Activated CD4-positive, alpha-beta T cell treated with anti-CD3 and anti-CD28 coated beads for 36 hours (primary cell): ENCODE measurements around the gene CTNS. TPM values are rescaled to one million over a fixed set of nuclear protein-coding genes. Genes with fewer than 3 reads are reported as not detected.

Experiments used
- ATAC-seq: fragments of 200-7000 bp; cut with Tn5 transposase; one replicate; pipeline ENCODE4 v1.10.0; 2021; ENCODE audit warnings: mild to moderate bottlenecking, moderate library complexity
- CTCF ChIA-PET: fragments of 350-600 bp; sonication (Branson Sonifier 250); formaldehyde crosslinking; loops from one replicate; lab custom pipeline; 2021; ENCODE audit warnings: antibody characterized with exemption; lab: Charles Lee
- POLR2A ChIA-PET: fragments of 350-600 bp; sonication (Branson Sonifier 250); formaldehyde crosslinking; loops from one replicate; lab custom pipeline; 2021; ENCODE audit warnings: antibody characterized with exemption, inconsistent platforms; lab: Charles Lee
- DNase-seq: peaks from one replicate; pipeline ENCODE4 v3.0.0-alpha.2; 2020
- H3K27ac Mint-ChIP-seq: one replicate; pipeline ENCODE4 v1.8.0; 2021; ENCODE audit warnings: mixed read lengths
- H3K27me3 Mint-ChIP-seq: one replicate; pipeline ENCODE4 v1.8.0; 2021; ENCODE audit warnings: mixed read lengths
- H3K36me3 Mint-ChIP-seq: one replicate; pipeline ENCODE4 v1.8.0; 2021; ENCODE audit warnings: low read depth, mixed read lengths
- H3K4me1 Mint-ChIP-seq: one replicate; pipeline ENCODE4 v1.8.0; 2021; ENCODE audit warnings: mixed read lengths
- H3K4me3 Mint-ChIP-seq: one replicate; pipeline ENCODE4 v1.8.0; 2021; ENCODE audit warnings: mild to moderate bottlenecking, moderate library complexity, mixed read lengths
- H3K9me3 Mint-ChIP-seq: one replicate; pipeline ENCODE4 v1.8.0; 2021; ENCODE audit warnings: low read depth, mixed read lengths
- intact Hi-C, 2 experiments: fragments of 100-400 bp; cut with DNase I in 1 of 2; cut with micrococcal nuclease in 1 of 2; formaldehyde crosslinking; loops; one replicate each; pipeline versions ENCODE4 v1.14.2 to v1.15.1; 2022 to 2024; cut with DNase I, micrococcal nuclease
- total RNA-seq, 2 experiments: library from RNA; stranded (reverse); gene quantifications; one replicate each; pipeline ENCODE4 v1.2.3, GENCODE V29; 2021

The CTNS gene
- total RNA-seq, 2 experiments from 2014 or later, result 10.1 to 11.1 TPM

DNA sequence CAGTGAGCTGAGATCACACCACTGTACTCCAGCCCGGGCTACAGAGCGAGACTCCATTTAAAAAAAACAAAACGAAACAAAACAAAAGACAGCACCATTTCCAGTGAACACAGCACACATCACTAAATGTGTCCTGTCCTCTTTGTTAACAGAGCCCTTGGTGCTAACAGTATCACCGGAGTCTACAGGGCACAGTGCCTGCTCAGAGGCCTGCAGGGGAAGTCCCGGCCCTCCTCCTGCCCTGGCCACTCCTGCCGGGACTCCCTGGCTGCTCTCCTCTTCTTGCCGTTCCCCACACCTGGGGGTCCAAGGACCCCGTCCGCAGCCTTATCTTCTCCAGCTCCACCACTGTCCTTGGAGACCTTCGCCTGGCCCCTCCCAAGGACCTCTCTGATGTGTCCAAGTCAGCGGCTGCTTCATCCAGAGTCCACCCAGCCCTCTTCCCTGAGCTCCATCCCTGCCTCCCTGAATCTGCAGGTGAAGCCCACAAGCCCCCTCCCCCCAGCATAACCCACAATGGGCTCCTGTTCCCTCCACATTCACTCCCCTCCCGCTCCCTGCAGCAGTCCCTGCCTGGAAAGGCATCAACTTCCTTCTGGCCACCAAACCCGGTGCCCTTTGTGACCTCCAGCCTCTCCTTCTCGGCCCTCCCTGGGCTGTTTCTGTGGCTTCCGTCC is 35.9 kb upstream of the CTNS start:
- no peaks in the 10 kb centered on the region for H3K36me3 Mint-ChIP-seq
- H3K27ac Mint-ChIP-seq, result no peak overlapping the region

DNA sequence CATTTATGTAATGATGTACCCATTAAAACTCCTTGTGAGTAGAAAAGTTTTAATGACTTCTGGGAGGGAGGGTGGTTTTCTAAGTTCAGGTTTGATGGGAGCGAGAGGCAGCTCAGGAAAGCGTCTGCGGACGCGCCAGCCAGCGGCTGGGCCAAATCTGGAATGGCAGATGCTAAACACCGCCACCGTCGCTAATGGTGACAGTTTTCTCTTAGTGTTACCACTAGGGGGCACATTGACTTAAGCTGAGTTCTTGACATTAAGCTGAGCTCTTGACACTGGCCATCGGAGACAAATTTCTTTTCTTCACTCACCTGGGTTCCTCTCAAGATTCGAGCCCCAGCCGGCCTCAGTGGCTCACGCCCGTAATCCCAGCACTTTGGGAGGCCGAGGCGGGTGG is 34.1 kb upstream of the CTNS start:
- H3K27ac Mint-ChIP-seq, result no peak overlapping the region
- no peak for ATAC-seq
- H3K4me3 Mint-ChIP-seq, result no peak overlapping the region
- H3K4me1 Mint-ChIP-seq, result no peaks in the 10 kb centered on the region
- no peaks in the 10 kb centered on the region for H3K36me3 Mint-ChIP-seq
- ChIA-PET CTCF (interaction anchor here (0.6 to 2.0 kb wide), 13 partner anchors 11 to 555 kb away, joined by 3 to 9 read pairs (median 3); partner anchors contain the start of genes CTNS and SHPK), POLR2A (no interaction called here)
- no peaks in the 10 kb centered on the region for H3K9me3 Mint-ChIP-seq
- no peaks in the 10 kb centered on the region for H3K27me3 Mint-ChIP-seq
- intact Hi-C loops, result loop anchor here (1.0 to 5.0 kb wide), 2 partner anchors 45 kb away; no protein-coding TSS in a partner anchor
- DNase-seq, result peak; percentile 50

More for the DNA sequence above, 35.9 kb upstream of the CTNS start:
- CTCF ChIA-PET, result interaction anchor here (0.9 kb wide), 1 partner anchor 47 kb away, joined by 5 read pairs; no protein-coding TSS in a partner anchor
- Mint-ChIP-seq H3K4me3 (no peak overlapping the region), H3K4me1 (no peaks in the 10 kb centered on the region), H3K27me3 (no peaks in the 10 kb centered on the region), H3K9me3 (no peaks in the 10 kb centered on the region)
- no peak for DNase-seq
- intact Hi-C loops, result loop anchor here in 1 of 2 experiments (5.0 kb wide), 1 partner anchor 47 kb away; no protein-coding TSS in a partner anchor
- no peak for ATAC-seq
- POLR2A ChIA-PET, result no interaction called here

DNA sequence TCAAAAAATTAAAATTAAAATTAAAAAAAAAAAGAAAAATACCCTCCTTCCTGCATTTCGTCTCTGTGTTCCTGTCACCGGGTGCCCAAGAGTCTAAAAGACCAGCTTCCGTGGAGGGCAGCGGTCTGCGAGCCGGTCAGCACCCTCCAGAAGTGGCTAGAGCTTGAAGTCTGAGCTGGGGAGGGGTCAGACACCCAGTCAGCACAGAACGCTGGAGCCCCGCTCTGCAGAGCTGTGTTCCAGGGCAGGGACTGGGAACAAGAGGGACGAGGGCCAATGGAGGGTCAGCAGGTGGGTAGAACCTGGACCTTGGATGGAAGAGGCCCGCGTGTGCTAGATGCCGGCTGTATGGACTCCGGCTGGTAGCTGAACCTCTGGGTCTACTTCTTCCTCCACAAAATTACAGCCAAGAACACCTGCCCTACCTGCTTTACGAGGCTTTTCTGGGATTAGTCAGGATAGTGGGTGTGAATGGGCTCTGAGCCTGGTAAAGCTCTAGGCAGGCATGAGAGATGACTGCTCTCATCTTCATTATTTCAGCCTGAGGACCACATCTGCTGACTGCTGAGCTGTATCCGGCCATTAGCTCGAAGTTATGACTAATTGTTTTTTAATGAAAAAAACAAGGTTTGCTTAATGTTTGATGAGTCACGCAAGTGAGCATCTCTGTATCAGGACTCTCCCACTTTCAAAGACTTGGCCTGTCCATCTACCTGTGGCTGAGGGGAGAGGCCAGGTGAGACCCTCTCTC is 33.3 kb upstream of the CTNS start:
- intact Hi-C loops, result loop anchor here in 1 of 2 experiments (5.0 kb wide), 1 partner anchor 44 kb away; no protein-coding TSS in a partner anchor
- H3K36me3 Mint-ChIP-seq, result peaks cover 2% of the 10 kb centered on the region
- DNase-seq (no peak), ATAC-seq (no peak)
- no peak overlapping the region for H3K4me3 Mint-ChIP-seq
- no peaks in the 10 kb centered on the region for H3K4me1 Mint-ChIP-seq
- H3K27me3 Mint-ChIP-seq, result no peaks in the 10 kb centered on the region
- ChIA-PET POLR2A (interaction anchor here (0.7 kb wide), 1 partner anchor 129 kb away, joined by 3 read pairs; no protein-coding TSS in a partner anchor), CTCF (interaction anchor here (0.6 to 2.0 kb wide), 9 partner anchors 11 to 120 kb away, joined by 3 to 9 read pairs (median 3); partner anchors contain the start of genes CTNS and SHPK)
- no peak overlapping the region for H3K27ac Mint-ChIP-seq
- no peaks in the 10 kb centered on the region for H3K9me3 Mint-ChIP-seq

DNA sequence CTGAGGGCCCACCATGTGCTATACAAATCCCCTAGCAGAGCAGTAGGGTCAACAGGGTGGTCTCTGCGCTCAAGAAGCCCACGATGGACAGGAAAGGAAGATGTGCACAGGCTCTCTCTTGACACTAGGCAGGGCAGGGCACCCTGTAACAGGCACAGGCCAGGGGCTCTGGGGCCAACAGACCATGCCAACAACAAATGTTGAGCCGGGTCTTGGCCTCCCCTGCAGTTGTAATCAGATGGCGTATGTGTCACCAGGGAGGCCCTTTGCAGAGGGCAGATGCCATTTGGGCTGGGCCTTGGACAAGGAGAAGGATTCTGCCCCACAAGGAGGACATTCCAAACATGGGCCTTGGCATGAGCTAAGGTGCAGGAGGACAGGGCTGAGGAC is 32.7 kb upstream of the CTNS start:
- ATAC-seq, result no peak
- Mint-ChIP-seq H3K4me3 (no peak overlapping the region), H3K27me3 (no peaks in the 10 kb centered on the region), H3K27ac (no peak overlapping the region), H3K9me3 (no peaks in the 10 kb centered on the region), H3K36me3 (peaks cover 4% of the 10 kb centered on the region), H3K4me1 (no peaks in the 10 kb centered on the region)
- no peak for DNase-seq
- ChIA-PET CTCF (interaction anchor here (0.7 kb wide), 1 partner anchor 89 kb away, joined by 3 read pairs; no protein-coding TSS in a partner anchor), POLR2A (interaction anchor here (0.7 kb wide), 1 partner anchor 129 kb away, joined by 3 read pairs; no protein-coding TSS in a partner anchor)
- intact Hi-C loops, result loop anchor here in 1 of 2 experiments (5.0 kb wide), 1 partner anchor 43 kb away; no protein-coding TSS in a partner anchor

DNA sequence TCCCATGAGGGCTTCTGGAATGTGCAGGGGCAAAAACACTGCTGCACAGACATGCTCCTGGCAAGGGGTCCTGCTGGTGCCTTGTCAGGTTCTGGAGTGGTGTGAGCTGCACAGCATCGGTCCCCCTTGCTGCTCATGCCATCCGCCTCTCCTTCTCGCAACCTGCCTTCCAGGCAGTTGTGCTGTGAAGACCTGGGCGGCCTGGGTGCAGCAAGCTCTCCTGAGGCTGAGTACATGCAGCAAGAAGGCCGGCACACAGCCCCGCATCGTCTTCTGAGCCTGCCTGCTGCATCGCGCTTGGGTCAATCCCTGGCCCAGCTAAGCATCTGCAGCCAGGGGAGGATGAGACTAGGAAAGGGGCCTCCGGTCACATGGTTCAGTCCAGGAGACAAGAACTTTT is 26.9 kb upstream of the CTNS start:
- H3K4me3 Mint-ChIP-seq, result no peak overlapping the region
- intact Hi-C loops, result no loop called here
- ATAC-seq (no peak), DNase-seq (no peak)
- H3K9me3 Mint-ChIP-seq, result no peaks in the 10 kb centered on the region
- H3K36me3 Mint-ChIP-seq, result peaks cover 10% of the 10 kb centered on the region
- H3K27ac Mint-ChIP-seq, result no peak overlapping the region
- POLR2A ChIA-PET, result interaction anchor here (0.6 kb wide), 1 partner anchor 858 kb away, joined by 3 read pairs; no protein-coding TSS in a partner anchor
- no peaks in the 10 kb centered on the region for H3K4me1 Mint-ChIP-seq
- no peaks in the 10 kb centered on the region for H3K27me3 Mint-ChIP-seq
- CTCF ChIA-PET, result no interaction called here

DNA sequence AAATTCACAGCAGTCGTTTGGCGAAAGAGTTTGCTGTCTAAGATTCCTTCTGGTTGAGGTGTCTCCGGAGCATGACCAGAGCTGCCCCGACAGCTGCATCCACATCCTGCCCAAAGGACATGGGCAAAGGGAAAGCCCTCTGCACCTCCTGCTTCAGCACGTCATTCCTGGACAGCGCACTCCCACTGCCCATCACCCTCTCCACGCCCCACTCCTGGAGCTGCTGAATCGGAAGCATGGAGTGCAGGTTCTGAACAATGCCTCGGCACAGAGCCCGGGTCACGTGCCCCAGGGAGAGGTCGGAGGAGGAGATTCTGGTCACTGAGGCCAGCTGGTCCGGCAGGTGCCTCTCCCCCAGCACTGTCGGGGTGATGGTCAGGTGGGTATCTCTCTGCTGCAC is 26.0 kb upstream of the CTNS start:
- Mint-ChIP-seq H3K27ac (no peak overlapping the region), H3K4me1 (no peaks in the 10 kb centered on the region), H3K27me3 (no peaks in the 10 kb centered on the region), H3K4me3 (no peak overlapping the region), H3K9me3 (no peaks in the 10 kb centered on the region), H3K36me3 (peaks cover 18% of the 10 kb centered on the region)
- ChIA-PET POLR2A (interaction anchor here (0.6 kb wide), 1 partner anchor 859 kb away, joined by 3 read pairs; no protein-coding TSS in a partner anchor), CTCF (no interaction called here)
- intact Hi-C loops, result no loop called here
- no peak for DNase-seq
- no peak for ATAC-seq

DNA sequence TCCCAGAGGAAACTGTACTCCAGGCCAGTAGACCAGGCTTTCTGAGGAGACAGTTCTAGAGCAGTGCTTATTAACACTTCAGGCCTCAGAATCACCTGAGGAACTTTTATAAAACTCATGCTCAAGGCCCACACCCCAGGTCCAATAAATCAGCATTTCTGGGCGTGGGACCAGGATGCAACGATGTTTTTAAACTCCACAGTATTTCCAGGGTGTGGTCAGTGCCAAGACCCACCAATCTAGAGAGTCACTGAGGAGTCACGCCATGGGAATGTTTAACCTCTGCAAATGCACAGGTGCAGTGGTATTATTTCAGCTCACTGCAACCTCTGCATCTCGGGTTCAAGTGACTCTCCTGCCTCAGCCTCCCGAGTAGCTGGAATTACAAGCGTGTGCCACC is 23.4 kb upstream of the CTNS start:
- peaks cover 6% of the 10 kb centered on the region for H3K9me3 Mint-ChIP-seq
- no peak overlapping the region for H3K27ac Mint-ChIP-seq
- DNase-seq, result no peak
- no peaks in the 10 kb centered on the region for H3K27me3 Mint-ChIP-seq
- H3K4me3 Mint-ChIP-seq, result no peak overlapping the region
- POLR2A ChIA-PET, result no interaction called here
- CTCF ChIA-PET, result no interaction called here
- no peak for ATAC-seq
- H3K36me3 Mint-ChIP-seq, result peaks cover 38% of the 10 kb centered on the region
- intact Hi-C loops, result no loop called here
- H3K4me1 Mint-ChIP-seq, result no peaks in the 10 kb centered on the region

DNA sequence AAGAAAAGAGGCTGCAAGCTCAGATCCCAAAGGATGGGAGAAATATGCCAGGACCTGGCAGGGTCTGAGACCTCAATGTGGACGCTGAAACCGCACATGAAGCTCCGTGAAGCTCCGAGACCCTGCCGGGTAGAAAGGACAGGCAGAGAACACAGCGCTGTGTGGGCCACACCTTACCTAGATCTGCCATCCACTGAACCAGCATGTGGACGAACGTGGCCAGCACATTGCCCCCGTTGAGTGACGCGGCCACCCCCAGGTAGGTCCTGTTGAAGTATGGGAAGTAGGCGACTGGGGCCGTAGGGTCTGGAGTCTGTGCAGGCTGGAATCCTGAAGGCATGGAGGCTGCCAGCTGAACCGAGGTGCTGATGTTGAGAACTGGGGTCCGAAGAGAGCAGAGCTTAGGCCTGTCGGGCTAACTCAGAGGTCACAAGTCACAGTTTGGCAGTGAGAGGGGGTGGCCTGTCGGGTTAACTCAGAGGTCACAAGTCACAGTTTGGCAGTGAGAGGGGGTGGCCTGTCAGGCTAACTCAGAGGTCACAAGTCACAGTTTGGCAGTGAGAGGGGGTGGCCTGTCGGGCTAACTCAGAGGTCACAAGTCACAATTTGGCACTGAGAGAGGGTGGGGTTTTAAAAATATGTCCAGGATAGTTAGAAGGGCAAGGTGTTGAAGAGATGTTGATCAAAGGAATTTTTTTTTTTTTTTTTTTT is 21.2 kb upstream of the CTNS start:
- ATAC-seq, result no peak
- no peak overlapping the region for H3K4me3 Mint-ChIP-seq
- POLR2A ChIA-PET, result no interaction called here
- H3K9me3 Mint-ChIP-seq, result peaks cover 6% of the 10 kb centered on the region
- DNase-seq, result no peak
- no peak overlapping the region for H3K27ac Mint-ChIP-seq
- peaks cover 49% of the 10 kb centered on the region for H3K36me3 Mint-ChIP-seq
- no peaks in the 10 kb centered on the region for H3K27me3 Mint-ChIP-seq
- CTCF ChIA-PET, result no interaction called here
- intact Hi-C loops, result no loop called here
- H3K4me1 Mint-ChIP-seq, result no peaks in the 10 kb centered on the region

DNA sequence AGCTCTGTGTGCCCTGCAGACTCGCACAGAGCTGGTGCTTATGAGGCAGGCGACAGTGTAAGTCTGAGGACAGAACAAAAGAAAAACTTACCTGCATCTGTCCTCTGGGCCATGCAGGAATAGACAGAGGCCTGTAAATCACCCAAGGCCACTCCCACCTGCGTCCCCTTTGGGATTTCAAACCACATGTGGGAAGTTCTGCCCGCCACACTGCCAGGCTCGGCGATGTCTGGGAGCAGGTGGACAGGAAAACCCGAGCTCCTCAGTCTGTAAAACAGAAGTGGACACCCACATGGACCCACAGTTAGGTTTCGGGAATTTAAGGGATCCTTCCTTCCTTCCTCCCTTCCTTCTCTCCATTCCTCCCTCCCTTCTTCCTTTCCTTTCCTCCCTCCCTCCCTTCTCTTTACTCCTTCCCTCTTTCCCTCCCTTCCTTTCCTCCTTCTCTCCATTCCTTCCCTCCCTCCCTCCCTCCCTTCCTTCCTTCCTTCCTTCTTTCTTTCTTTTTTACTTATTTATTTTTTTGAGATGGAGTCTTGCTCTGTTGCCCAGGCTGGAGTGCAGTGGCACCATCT is 15.3 kb upstream of the CTNS start:
- no peak overlapping the region for H3K27ac Mint-ChIP-seq
- ChIA-PET POLR2A (no interaction called here), CTCF (interaction anchor here (1.7 kb wide), 2 partner anchors 27 to 117 kb away, joined by 4 to 5 read pairs; no protein-coding TSS in a partner anchor)
- H3K4me1 Mint-ChIP-seq, result no peaks in the 10 kb centered on the region
- no peak for ATAC-seq
- intact Hi-C loops, result no loop called here
- peaks cover 61% of the 10 kb centered on the region for H3K36me3 Mint-ChIP-seq
- no peak overlapping the region for H3K4me3 Mint-ChIP-seq
- no peak for DNase-seq
- peaks cover 6% of the 10 kb centered on the region for H3K9me3 Mint-ChIP-seq
- no peaks in the 10 kb centered on the region for H3K27me3 Mint-ChIP-seq

DNA sequence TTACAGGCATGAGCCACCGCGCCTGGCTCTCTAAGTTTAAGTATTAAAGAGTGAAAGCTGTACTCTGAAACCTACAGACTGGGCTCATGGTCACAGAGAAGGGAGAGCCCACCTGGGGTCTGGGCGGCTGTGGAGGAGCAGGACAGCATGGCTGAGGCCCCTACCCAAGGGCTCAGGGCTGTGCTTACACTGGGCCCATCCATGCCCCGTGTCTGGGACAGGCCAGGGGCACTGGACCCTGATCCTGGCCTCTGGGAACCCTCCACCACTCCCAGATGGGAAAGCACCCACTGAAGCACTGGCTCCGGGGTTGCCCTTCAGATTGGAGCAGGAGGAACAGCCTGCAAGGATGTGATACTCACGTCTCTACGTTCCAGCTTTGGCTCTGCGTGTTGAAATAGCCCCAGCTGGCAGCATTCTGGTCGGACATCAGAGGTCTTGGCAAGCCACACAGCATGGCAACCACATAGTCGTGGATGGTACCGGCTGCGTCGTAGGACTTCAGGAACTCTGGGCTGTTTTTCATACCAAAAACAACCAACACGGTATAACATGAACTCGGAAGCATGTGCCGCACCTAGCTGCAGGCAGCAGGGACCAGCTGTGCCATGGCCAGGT is 13.5 kb upstream of the CTNS start:
- peaks cover 48% of the 10 kb centered on the region for H3K36me3 Mint-ChIP-seq
- no peak overlapping the region for H3K27ac Mint-ChIP-seq
- intact Hi-C loops, result no loop called here
- DNase-seq (no peak), ATAC-seq (no peak)
- ChIA-PET CTCF (interaction anchor here (0.9 to 1.1 kb wide), 2 partner anchors 13 to 25 kb away, joined by 3 read pairs; partner anchors contain the start of genes CTNS and SHPK), POLR2A (no interaction called here)
- H3K4me1 Mint-ChIP-seq, result no peaks in the 10 kb centered on the region
- no peaks in the 10 kb centered on the region for H3K9me3 Mint-ChIP-seq
- no peak overlapping the region for H3K4me3 Mint-ChIP-seq
- no peaks in the 10 kb centered on the region for H3K27me3 Mint-ChIP-seq
